HL-60 (cell line): ENCODE measurements around the gene ITGBL1.

ENCODE experiments used
- DNase-seq, 2 experiments: peaks; one replicate each; pipeline ENCODE4 v3.0.0-alpha.2; 2010 to 2020; ENCODE audit warnings: low read depth in 1 of 2, low spot score in 1 of 2
- H3K27ac ChIP-seq: fragments of 250-450 bp; sonication (Bioruptor Pico); replicated peaks from 2 replicates; pipeline ENCODE4 v1.5.1; 2020; ENCODE audit warnings: mild to moderate bottlenecking, moderate library complexity
- H3K27me3 ChIP-seq: fragments of 250-450 bp; sonication (Bioruptor Pico); 2 replicates; pipeline ENCODE4 v1.5.1; 2021; ENCODE audit warnings: mild to moderate bottlenecking, moderate library complexity; ENCODE audit not compliant: insufficient read depth, poor library complexity, severe bottlenecking
- H3K4me3 ChIP-seq: replicated peaks from 2 replicates; pipeline ENCODE4 v1.5.1; 2011; ENCODE audit warnings: mild to moderate bottlenecking, control low read depth, low read length; ENCODE audit not compliant: insufficient read depth
- GABPA ChIP-seq: IDR thresholded peaks from 2 replicates; pipeline ENCODE4 v1.6.1; 2012; ENCODE audit warnings: low read depth
- POLR2AphosphoS5 ChIP-seq: IDR thresholded peaks from 2 replicates; pipeline ENCODE4 v1.6.1; 2012; ENCODE audit warnings: low read depth
- REST ChIP-seq: IDR thresholded peaks from 2 replicates; pipeline ENCODE4 v1.6.1; 2012; ENCODE audit warnings: low read depth; ENCODE audit not compliant: insufficient replicate concordance
- SPI1 ChIP-seq: IDR thresholded peaks from 2 replicates; pipeline ENCODE4 v1.6.1; 2012; ENCODE audit warnings: low read depth, mild to moderate bottlenecking, borderline replicate concordance
- TF ChIP-seq, protein P1 (sequence below): IDR thresholded peaks from one replicate; pipeline ENCODE4 v1.5.1; 2011; ENCODE audit warnings: low read length, control low read depth, inconsistent platforms; ENCODE audit not compliant: insufficient read depth

ITGBL1 gene

GRCh38 chr13:101739382-101740178, 287.1 kb downstream of the ITGBL1 start:
- Histone ChIP-seq H3K4me3 (no peak overlapping the region), H3K27me3 (no peaks in the 10 kb centered on the region), H3K27ac (no peak overlapping the region)
- TF ChIP-seq GABPA (no peak), POLR2AphosphoS5 (no peak), SPI1 (no peak), REST (no peak)
- TF ChIP-seq, protein P1, sequence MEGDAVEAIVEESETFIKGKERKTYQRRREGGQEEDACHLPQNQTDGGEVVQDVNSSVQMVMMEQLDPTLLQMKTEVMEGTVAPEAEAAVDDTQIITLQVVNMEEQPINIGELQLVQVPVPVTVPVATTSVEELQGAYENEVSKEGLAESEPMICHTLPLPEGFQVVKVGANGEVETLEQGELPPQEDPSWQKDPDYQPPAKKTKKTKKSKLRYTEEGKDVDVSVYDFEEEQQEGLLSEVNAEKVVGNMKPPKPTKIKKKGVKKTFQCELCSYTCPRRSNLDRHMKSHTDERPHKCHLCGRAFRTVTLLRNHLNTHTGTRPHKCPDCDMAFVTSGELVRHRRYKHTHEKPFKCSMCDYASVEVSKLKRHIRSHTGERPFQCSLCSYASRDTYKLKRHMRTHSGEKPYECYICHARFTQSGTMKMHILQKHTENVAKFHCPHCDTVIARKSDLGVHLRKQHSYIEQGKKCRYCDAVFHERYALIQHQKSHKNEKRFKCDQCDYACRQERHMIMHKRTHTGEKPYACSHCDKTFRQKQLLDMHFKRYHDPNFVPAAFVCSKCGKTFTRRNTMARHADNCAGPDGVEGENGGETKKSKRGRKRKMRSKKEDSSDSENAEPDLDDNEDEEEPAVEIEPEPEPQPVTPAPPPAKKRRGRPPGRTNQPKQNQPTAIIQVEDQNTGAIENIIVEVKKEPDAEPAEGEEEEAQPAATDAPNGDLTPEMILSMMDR = no peak
- DNase-seq = no peak

GRCh38 chr13:101746513-101746912, 294.0 kb downstream of the ITGBL1 start:
- TF ChIP-seq GABPA (no peak), REST (no peak), POLR2AphosphoS5 (no peak), SPI1 (no peak)
- TF ChIP-seq, protein P1 = no peak
- H3K27me3 ChIP-seq = no peaks in the 10 kb centered on the region
- H3K4me3 ChIP-seq = no peak overlapping the region
- H3K27ac ChIP-seq = no peak overlapping the region
- no peak for DNase-seq

- DNase-seq = no peak
- TF ChIP-seq, protein P1 = no peak
- TF ChIP-seq POLR2AphosphoS5 (no peak), SPI1 (no peak), REST (no peak), GABPA (no peak)
- no peak overlapping the region for H3K27ac ChIP-seq
- H3K27me3 ChIP-seq = no peaks in the 10 kb centered on the region
- H3K4me3 ChIP-seq = no peak overlapping the region
Observed at GRCh38 chr13:101747039-101747438, 294.6 kb downstream of the ITGBL1 start.
